GM23338 (cell line): ENCODE results near the gene LTB. TPM values are rescaled to one million over a fixed set of nuclear protein-coding genes. Genes with fewer than 3 reads are reported as not detected.

Experiments used
- ATAC-seq: fragments of 200-7000 bp; cut with Tn5 transposase; 3 replicates; pipeline ENCODE4 v1.9.1; 2020
- DNase-seq: peaks from one replicate; pipeline ENCODE4 v3.0.0-alpha.2; 2015; ENCODE audit warnings: low spot score
- H2AFZ ChIP-seq: fragments of 200-600 bp; sonication (generic); 2 replicates; pipeline ENCODE4 v1.8.0; 2016; ENCODE audit warnings: antibody characterized with exemption, mild to moderate bottlenecking, moderate library complexity
- H3F3A ChIP-seq: fragments of 200-600 bp; sonication (generic); replicated peaks from 2 replicates; pipeline ENCODE4 v1.8.0; 2017; ENCODE audit warnings: antibody characterized with exemption, mixed run types, low read depth
- H3K27ac ChIP-seq: fragments of 200-600 bp; sonication (generic); 2 replicates; pipeline ENCODE4 v1.6.1; 2016; ENCODE audit warnings: low read depth
- H3K27me3 ChIP-seq: fragments of 200-600 bp; sonication (generic); 2 replicates; pipeline ENCODE4 v1.8.0; 2016; ENCODE audit warnings: mild to moderate bottlenecking, mixed run types, moderate library complexity; ENCODE audit not compliant: insufficient read depth
- H3K36me3 ChIP-seq: fragments of 200-600 bp; sonication (generic); 2 replicates; pipeline ENCODE4 v1.8.0; 2016; ENCODE audit warnings: mild to moderate bottlenecking; ENCODE audit not compliant: insufficient read depth
- H3K4me1 ChIP-seq: fragments of 200-600 bp; sonication (generic); 2 replicates; pipeline ENCODE4 v1.8.0; 2016; ENCODE audit warnings: mild to moderate bottlenecking, moderate library complexity; ENCODE audit not compliant: insufficient read depth
- H3K4me2 ChIP-seq: fragments of 200-600 bp; sonication (generic); 2 replicates; pipeline ENCODE4 v1.7.1; 2017; ENCODE audit warnings: mixed run types
- H3K4me3 ChIP-seq: fragments of 200-600 bp; sonication (generic); 2 replicates; pipeline ENCODE4 v1.6.1; 2016; ENCODE audit warnings: mixed run types
- H3K79me2 ChIP-seq: fragments of 200-600 bp; sonication (generic); replicated peaks from 2 replicates; pipeline ENCODE4 v1.8.0; 2017; ENCODE audit warnings: mild to moderate bottlenecking; ENCODE audit not compliant: insufficient read depth
- H3K9me2 ChIP-seq: fragments of 200-600 bp; sonication (generic); 2 replicates; pipeline ENCODE4 v1.8.0; 2017; ENCODE audit not compliant: insufficient read depth
- H4K20me1 ChIP-seq: fragments of 200-600 bp; sonication (generic); replicated peaks from 2 replicates; pipeline ENCODE4 v1.8.0; 2017; ENCODE audit warnings: mild to moderate bottlenecking; ENCODE audit not compliant: insufficient read depth
- H3K27ac Mint-ChIP-seq: 2 replicates; pipeline ENCODE4 v1.8.0; 2020; ENCODE audit warnings: inconsistent platforms, mild to moderate bottlenecking, moderate library complexity, mixed read lengths
- H3K27me3 Mint-ChIP-seq: 3 replicates; pipeline ENCODE4 v1.8.0; 2022; ENCODE audit warnings: low read depth, mild to moderate bottlenecking, moderate library complexity, mixed read lengths, inconsistent platforms; ENCODE audit not compliant: insufficient read depth, poor library complexity
- H3K36me3 Mint-ChIP-seq: 3 replicates; pipeline ENCODE4 v1.8.0; 2021; ENCODE audit warnings: low read depth, mild to moderate bottlenecking, inconsistent platforms, moderate library complexity, mixed read lengths
- H3K4me1 Mint-ChIP-seq: 3 replicates; pipeline ENCODE4 v1.8.0; 2020; ENCODE audit warnings: mild to moderate bottlenecking, inconsistent platforms, mixed read lengths
- H3K4me3 Mint-ChIP-seq: 3 replicates; pipeline ENCODE4 v1.8.0; 2021; ENCODE audit warnings: moderate library complexity, mild to moderate bottlenecking, inconsistent platforms, mixed read lengths
- H3K9me3 Mint-ChIP-seq: 3 replicates; pipeline ENCODE4 v1.8.0; 2020; ENCODE audit warnings: moderate library complexity, mild to moderate bottlenecking, inconsistent platforms, mixed read lengths
- CTCF ChIP-seq, 2 experiments: fragments of 200-600 bp in 1 of 2; sonication (generic) in 1 of 2; conservative IDR thresholded peaks; 2 replicates each; pipeline versions ENCODE4 v1.5.1 to v1.6.1; 2016 to 2017; ENCODE audit warnings: antibody characterized with exemption in 2 of 2, low read depth in 2 of 2, mild to moderate bottlenecking in 2 of 2, moderate library complexity in 1 of 2
- EZH2 ChIP-seq: fragments of 200-600 bp; sonication (generic); IDR thresholded peaks from one replicate; pipeline ENCODE4 v1.8.0; 2017; ENCODE audit warnings: antibody characterized with exemption, mild to moderate bottlenecking, low read depth; ENCODE audit not compliant: unreplicated experiment
- EZH2phosphoT487 ChIP-seq: fragments of 200-600 bp; sonication (generic); IDR thresholded peaks from one replicate; pipeline ENCODE4 v1.8.1; 2018; ENCODE audit warnings: antibody characterized with exemption; ENCODE audit not compliant: unreplicated experiment
- NANOG ChIP-seq: IDR thresholded peaks from 2 replicates; pipeline ENCODE4 v1.6.1; 2016; ENCODE audit warnings: antibody characterized with exemption, borderline replicate concordance
- POLR2AphosphoS5 ChIP-seq: IDR thresholded peaks from 2 replicates; pipeline ENCODE4 v1.6.1; 2016; ENCODE audit warnings: antibody characterized with exemption, low read depth
- REST ChIP-seq: IDR thresholded peaks from one replicate; pipeline ENCODE4 v1.6.1; 2018; ENCODE audit warnings: antibody characterized with exemption; ENCODE audit not compliant: unreplicated experiment
- STAT1 ChIP-seq: IDR thresholded peaks from one replicate; pipeline ENCODE4 v1.6.1; 2016; ENCODE audit warnings: antibody characterized with exemption; ENCODE audit not compliant: unreplicated experiment
- ZNF114 ChIP-seq: fragments of 250-450 bp; sonication (Bioruptor Pico); IDR thresholded peaks from 2 replicates; pipeline ENCODE4 v1.5.0; 2020; ENCODE audit warnings: mild to moderate bottlenecking, moderate library complexity
- ZNF462 ChIP-seq: fragments of 250-450 bp; sonication (Bioruptor Pico); IDR thresholded peaks from 2 replicates; pipeline ENCODE4 v1.5.0; 2020; ENCODE audit warnings: mild to moderate bottlenecking, moderate library complexity
- polyA plus RNA-seq: library from polyadenylated mRNA; unstranded; fragments of >200 nt; fragmentation: Nextera tagmentation; extraction: Ambion mirVana; gene quantifications from 2 replicates; pipeline ENCODE4 v1.2.1, GENCODE V29; 2016
- total RNA-seq: library from RNA; depleted of rRNA; stranded (reverse); fragments of >200 nt; shearing (Covaris generic); gene quantifications from 2 replicates; pipeline ENCODE4 v1.2.3, GENCODE V29; 2014

LTB gene
- total and polyA plus RNA-seq, 2 experiments from 2014 or later = 1.7 TPM; not detected in 1

- TF ChIP-seq ZNF462 (CRISPR knock-in tag) (no peak), POLR2AphosphoS5 (no peak)
Measured at GRCh38 chr6:31614075-31614619, 31.9 kb upstream of the LTB start (continued).

- Histone ChIP-seq H4K20me1 (no peaks in the 10 kb centered on the region), H3K9me2 (no peaks in the 10 kb centered on the region), H3K27ac (no peak overlapping the region), H3K4me1 (peaks cover 20% of the 10 kb centered on the region), H3K27me3 (no peaks in the 10 kb centered on the region), H3K79me2 (no peaks in the 10 kb centered on the region), H3K4me3 (no peak overlapping the region), H2AFZ (0 out of 2 replicates have a peak overlapping the region, but pooled peaks have one; percentile 28), H3F3A (no peaks in the 10 kb centered on the region), H3K36me3 (no peaks in the 10 kb centered on the region), H3K4me2 (no peak overlapping the region)
- H3K27ac Mint-ChIP-seq = no peak overlapping the region
- H3K27me3 Mint-ChIP-seq = peaks cover 9% of the 10 kb centered on the region
- ATAC-seq = no peak
- no peak overlapping the region for H3K4me3 Mint-ChIP-seq
- H3K36me3 Mint-ChIP-seq = no peaks in the 10 kb centered on the region
- peaks cover 23% of the 10 kb centered on the region for H3K4me1 Mint-ChIP-seq
- DNase-seq = no peak
- H3K9me3 Mint-ChIP-seq = no peaks in the 10 kb centered on the region
- TF ChIP-seq EZH2phosphoT487 = no peak
- TF ChIP-seq REST = no peak
- no peak for TF ChIP-seq NANOG
- TF ChIP-seq ZNF114 = no peak
- no peak for TF ChIP-seq EZH2
- no peak for TF ChIP-seq POLR2AphosphoS5
- TF ChIP-seq CTCF (conservative IDR thresholded peaks at IDR 0.05; ENCODE audit: low read depth in 2 of 2) = no peak
- no peak for TF ChIP-seq STAT1
Measured at GRCh38 chr6:31610968-31611367, 28.7 kb upstream of the LTB start.
